Germinal center (tissue), 1 donor: Measurements from ENCODE around the gene SLC7A8.
"Not testable (repeated sequence)": the region's sequence is repeated elsewhere in the genome, so short reads cannot be mapped to it uniquely, and the experiment has no call there.

Source experiments
- DNase-seq: peaks from one replicate; pipeline ENCODE4 v3.0.0; 2012; ENCODE audit warnings: mixed read lengths, low spot score

Gene SLC7A8

GRCh38 chr14:23113431-23114119 lies 69.9 kb downstream of the SLC7A8 start:
- no peak for DNase-seq

DNA sequence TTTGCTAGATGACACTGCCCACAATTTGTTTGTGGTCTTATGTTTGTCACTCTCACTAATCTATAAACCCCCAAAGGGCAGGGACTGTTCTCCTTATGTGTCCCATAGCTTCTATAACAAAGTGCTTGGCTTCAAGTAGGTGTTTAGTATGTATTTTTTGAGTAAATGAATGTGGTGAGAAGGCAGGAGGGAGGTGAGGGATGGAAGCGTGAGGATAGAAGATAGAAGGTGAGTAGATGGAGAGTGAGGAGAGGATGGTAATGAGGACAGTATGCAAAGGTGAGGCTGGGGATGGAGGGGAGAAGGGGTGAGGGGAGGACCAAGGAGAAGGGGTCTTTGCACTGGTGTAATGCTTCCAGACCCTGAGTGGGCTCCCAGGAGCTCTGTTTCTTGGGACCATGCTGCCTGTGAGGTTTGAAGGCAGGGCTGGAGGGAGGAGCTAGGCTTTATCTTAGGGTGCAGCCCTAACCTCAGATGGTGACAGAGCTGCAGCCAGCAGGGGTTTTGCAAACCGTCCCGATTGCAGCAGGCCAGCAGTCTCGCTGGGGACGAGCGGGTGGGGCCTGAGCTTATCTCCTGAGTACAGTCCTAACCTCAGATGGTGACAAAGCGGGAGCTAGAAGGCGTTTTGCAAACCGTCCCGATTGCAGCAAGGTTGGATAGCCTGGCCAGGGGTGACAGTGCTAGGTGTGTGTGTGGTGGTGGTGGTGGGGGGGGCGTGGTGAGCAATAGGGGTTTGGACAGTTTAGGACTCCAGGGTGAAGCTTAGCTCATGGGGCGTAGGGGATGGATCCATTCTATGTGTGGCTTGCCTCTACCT lies 70.9 kb downstream of the SLC7A8 start:
- DNase-seq, result no peak

GRCh38 chr14:23110579-23111365 lies 72.7 kb downstream of the SLC7A8 start:
- DNase-seq, result no peak

GRCh38 chr14:23109769-23110168 lies 73.7 kb downstream of the SLC7A8 start:
- DNase-seq, result no peak

- DNase-seq, result not testable (repeated sequence)
Measured at GRCh38 chr14:23108169-23108568, 75.3 kb downstream of the SLC7A8 start.

GRCh38 chr14:23107620-23108019 lies 75.8 kb downstream of the SLC7A8 start:
- not testable (repeated sequence) for DNase-seq

- DNase-seq, result no peak
Measured at GRCh38 chr14:23106747-23107045, 76.8 kb downstream of the SLC7A8 start.

GRCh38 chr14:23105348-23105824 lies 78.1 kb downstream of the SLC7A8 start:
- no peak for DNase-seq

GRCh38 chr14:23104591-23105347 lies 78.7 kb downstream of the SLC7A8 start, which contains the start of gene CIROP:
Gene CIROP (minus strand): TSS chr14:23104989. CDS start chr14:23104920, 69 bp downstream.
- no peak for DNase-seq

GRCh38 chr14:23104070-23104590 lies 79.3 kb downstream of the SLC7A8 start:
- no peak for DNase-seq

- DNase-seq, result no peak
Measured at GRCh38 chr14:23103581-23103980, 79.9 kb downstream of the SLC7A8 start.

- DNase-seq, result no peak
Measured at GRCh38 chr14:23102801-23103200, 80.7 kb downstream of the SLC7A8 start.

DNA sequence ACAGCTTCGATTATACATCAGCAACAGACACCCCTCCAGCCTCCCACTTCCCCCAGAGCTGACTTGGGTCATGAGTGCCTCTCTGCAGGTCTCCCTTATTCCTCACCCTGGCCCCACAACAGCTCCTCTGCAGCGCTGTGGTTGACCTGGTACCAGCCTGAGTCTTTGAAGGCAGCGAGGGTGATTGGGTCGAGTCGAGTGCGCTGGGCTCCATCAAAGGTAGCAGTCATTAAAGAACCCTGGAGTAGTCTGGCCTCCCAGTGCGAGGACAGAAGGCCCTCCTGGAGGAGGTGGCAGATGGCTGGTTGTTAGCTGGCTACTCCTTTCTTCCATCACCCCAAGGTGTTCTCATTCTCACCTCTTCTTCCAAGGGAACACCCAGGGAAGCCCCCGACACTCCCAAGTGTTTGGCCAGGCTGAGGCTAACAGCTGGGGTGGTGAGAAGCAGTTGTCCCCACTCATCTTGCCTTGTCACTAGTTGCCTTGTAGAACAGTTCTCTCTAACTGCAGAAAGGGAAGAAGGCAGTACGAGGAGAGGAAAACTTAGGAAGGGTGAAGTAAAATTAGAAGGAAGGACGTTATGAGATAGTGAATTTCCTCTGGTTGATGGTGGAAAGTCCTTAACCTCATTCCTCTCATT lies 81.4 kb downstream of the SLC7A8 start:
- DNase-seq, result no peak

DNA sequence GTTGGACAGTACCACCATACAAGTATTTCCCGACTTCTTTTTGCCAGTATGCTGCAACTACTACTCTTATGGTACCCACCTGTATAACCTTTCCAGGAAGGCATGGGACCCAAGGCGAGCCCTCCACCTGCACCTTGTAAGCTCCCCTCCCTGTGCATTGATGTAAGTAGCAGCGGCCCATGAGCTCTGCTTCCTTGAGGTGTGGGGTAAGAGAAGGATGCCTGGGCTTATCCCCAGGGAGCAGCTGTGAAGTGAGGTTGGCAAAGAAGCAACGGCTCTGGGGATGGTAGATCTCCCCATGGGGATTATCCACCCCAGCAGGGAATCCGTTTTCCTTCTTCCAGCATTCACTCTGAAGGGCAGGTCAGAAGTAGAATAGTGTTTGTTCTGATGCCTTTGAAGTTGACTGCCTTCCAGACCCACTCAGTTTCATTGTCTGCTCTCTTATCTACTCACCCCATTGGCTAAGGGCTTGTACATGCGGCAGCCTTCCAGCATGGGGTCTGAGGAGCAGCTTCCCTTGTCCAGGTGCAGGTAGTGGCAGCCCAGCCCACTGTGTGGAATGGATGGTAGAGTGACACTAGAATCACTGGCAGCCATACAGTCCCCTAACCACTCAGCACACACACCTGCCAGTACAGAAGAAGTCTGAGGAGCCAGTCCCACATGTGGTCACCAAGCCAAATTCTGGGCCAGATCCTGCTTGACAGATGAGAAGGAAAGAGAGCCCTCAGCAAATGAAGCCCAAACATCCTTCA lies 82.1 kb downstream of the SLC7A8 start:
- no peak for DNase-seq

- no peak for DNase-seq
Measured at GRCh38 chr14:23099212-23099861, 84.1 kb downstream of the SLC7A8 start.

GRCh38 chr14:23097786-23098185 lies 85.7 kb downstream of the SLC7A8 start:
- DNase-seq, result no peak

GRCh38 chr14:23095196-23096108 lies 88.0 kb downstream of the SLC7A8 start, which contains the start of gene C14orf119:
Gene C14orf119 (plus strand): TSS chr14:23095505. CDS start chr14:23097659, 2,154 bp downstream.
- peak; percentile 100 for DNase-seq

DNA sequence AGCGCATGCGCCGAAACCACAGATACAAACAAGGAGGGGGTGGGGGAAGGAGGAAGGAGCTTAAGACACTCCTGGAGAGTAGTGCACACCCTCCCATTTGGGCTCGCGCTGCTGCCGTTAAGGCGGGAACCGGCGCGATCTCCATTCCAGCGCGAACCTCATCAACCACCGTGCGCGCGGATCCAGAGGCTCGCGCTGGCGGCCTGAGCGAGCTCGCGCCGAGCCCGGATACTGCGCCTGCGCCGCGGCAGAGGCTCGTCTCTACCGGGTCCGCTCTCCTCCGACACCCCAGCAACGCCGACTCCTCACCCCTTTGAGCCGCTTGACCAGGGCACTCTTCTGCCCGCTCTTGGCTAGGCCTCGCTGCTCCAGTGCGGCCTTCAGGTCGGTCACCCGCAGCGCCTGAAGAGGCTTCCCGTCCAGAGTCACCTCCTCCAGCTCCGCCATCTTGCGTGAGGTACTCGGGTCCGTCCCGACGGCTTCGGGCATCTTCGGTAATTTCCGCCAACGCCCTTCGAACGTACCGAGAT lies 88.7 kb downstream of the SLC7A8 start, which contains the start of gene ACIN1:
Gene ACIN1 (minus strand): TSS at position 471 of the 530 bp plus-strand sequence. CDS start 24 bp downstream, at position 447.
- peak; percentile 84 for DNase-seq
